Tibial nerve (tissue), 4 donors: ENCODE results near the gene ETV2.

Experiments used
- EP300 ChIP-seq, 2 donors: sonication (generic); formaldehyde crosslinking; IDR thresholded peaks; one replicate each; pipeline ENCODE4 v1.6.1; 2017; ENCODE audit warnings: antibody characterized with exemption in 2 of 2, mild to moderate bottlenecking in 1 of 2
- TF ChIP-seq, protein P1 (sequence below), 5 experiments: fragments of 200-600 bp in 3 of 5; fragments of 450-650 bp in 2 of 5; sonication (generic) in 3 of 5; IDR thresholded peaks; one replicate each; pipeline ENCODE4 v1.5.1; 2016 to 2019; ENCODE audit warnings: antibody characterized with exemption in 5 of 5, mild to moderate bottlenecking in 3 of 5, moderate library complexity in 2 of 5

DNA sequence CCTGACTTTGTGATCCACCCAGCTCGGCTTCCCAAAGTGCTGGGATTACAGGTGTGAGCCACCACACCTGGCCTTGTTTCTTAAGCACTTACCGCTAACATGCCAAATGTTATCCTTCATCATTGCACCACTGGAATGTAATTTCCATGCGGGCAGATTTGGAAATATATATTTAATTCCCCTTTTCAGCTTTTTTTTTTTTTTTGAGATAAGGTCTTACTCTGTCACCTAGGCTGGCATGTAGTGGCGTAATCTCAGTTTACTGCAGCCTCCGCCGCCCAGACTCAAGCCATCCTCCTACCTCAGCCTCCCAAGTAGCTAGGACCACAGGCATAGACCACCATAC, 20.4 kb downstream of the ETV2 start:
- TF ChIP-seq, protein P1, sequence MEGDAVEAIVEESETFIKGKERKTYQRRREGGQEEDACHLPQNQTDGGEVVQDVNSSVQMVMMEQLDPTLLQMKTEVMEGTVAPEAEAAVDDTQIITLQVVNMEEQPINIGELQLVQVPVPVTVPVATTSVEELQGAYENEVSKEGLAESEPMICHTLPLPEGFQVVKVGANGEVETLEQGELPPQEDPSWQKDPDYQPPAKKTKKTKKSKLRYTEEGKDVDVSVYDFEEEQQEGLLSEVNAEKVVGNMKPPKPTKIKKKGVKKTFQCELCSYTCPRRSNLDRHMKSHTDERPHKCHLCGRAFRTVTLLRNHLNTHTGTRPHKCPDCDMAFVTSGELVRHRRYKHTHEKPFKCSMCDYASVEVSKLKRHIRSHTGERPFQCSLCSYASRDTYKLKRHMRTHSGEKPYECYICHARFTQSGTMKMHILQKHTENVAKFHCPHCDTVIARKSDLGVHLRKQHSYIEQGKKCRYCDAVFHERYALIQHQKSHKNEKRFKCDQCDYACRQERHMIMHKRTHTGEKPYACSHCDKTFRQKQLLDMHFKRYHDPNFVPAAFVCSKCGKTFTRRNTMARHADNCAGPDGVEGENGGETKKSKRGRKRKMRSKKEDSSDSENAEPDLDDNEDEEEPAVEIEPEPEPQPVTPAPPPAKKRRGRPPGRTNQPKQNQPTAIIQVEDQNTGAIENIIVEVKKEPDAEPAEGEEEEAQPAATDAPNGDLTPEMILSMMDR (IDR thresholded peaks at IDR 0.05): no peak
- no peak for TF ChIP-seq EP300 (IDR thresholded peaks at IDR 0.05)
